Vagina (tissue), 2 donors: ENCODE data around the gene VAMP3.

Experiments used
- CTCF ChIP-seq, 3 experiments: fragments of 450-650 bp in 2 of 3; fragments of 200-600 bp in 1 of 3; sonication (generic) in 1 of 3; IDR thresholded peaks; one replicate each; pipeline ENCODE4 v1.5.1; 2017 to 2019; ENCODE audit warnings: antibody characterized with exemption in 3 of 3, mild to moderate bottlenecking in 2 of 3, moderate library complexity in 2 of 3
- POLR2A ChIP-seq, 2 donors: fragments of 450-650 bp; IDR thresholded peaks; one replicate each; pipeline ENCODE4 v1.6.1; 2017; ENCODE audit warnings: antibody characterized with exemption in 2 of 2, mild to moderate bottlenecking in 2 of 2, moderate library complexity in 2 of 2
- POLR2AphosphoS5 ChIP-seq, 2 donors: sonication (generic); formaldehyde crosslinking; IDR thresholded peaks; one replicate each; pipeline ENCODE4 v1.9.0; 2017; ENCODE audit warnings: antibody characterized with exemption in 2 of 2, mild to moderate bottlenecking in 2 of 2, low read depth in 1 of 2; ENCODE audit not compliant: insufficient read depth in 1 of 2

- no peak for TF ChIP-seq CTCF (IDR thresholded peaks at IDR 0.05)
- TF ChIP-seq POLR2AphosphoS5 (IDR thresholded peaks at IDR 0.05; ENCODE audit: insufficient read depth in 1 of 2, low read depth in 1 of 2): no peak
- no peak for TF ChIP-seq POLR2A (IDR thresholded peaks at IDR 0.05)
Observed at GRCh38 chr1:7755448-7755847, 15.6 kb upstream of the VAMP3 start.
